DND-41 (cell line): ENCODE data around the gene WDR11.

ENCODE experiments used
- CTCF ChIP-seq: IDR thresholded peaks from 2 replicates; pipeline ENCODE4 v1.5.1; 2012; ENCODE audit warnings: borderline replicate concordance, low read length, moderate library complexity, mild to moderate bottlenecking; ENCODE audit not compliant: poor library complexity, severe bottlenecking; ENCODE audit errors: extremely low read depth
- EZH2 ChIP-seq: IDR thresholded peaks from 3 replicates; pipeline ENCODE4 v1.6.1; 2012; ENCODE audit warnings: borderline replicate concordance, low read depth, mild to moderate bottlenecking, moderate library complexity, low read length, inconsistent platforms; ENCODE audit not compliant: severe bottlenecking

GRCh38 chr10:120938822-120939221 lies 87.7 kb downstream of the WDR11 start:
- no peak for TF ChIP-seq CTCF
- no peak for TF ChIP-seq EZH2
